Stimulated activated CD4-positive, alpha-beta T cell treated with anti-CD3 and anti-CD28 coated beads, Interleukin-12 subunit alpha, Interleukin-12 subunit beta, amount 100 ng/mL, for 48 hours (primary cell): Measurements from ENCODE around the gene TIMM17A.
A peak's percentile ranks its signal among the peaks of the same experiment; 100 is the strongest.
"Not testable (repeated sequence)": the region's sequence is repeated elsewhere in the genome, so short reads cannot be mapped to it uniquely, and the experiment has no call there.

Source experiments
- DNase-seq, 3 donors: peaks; one replicate each; pipeline ENCODE4 v3.0.0-alpha.2; 2020; ENCODE audit warnings: low read depth in 2 of 3, low spot score in 1 of 3

The TIMM17A gene

GRCh38 chr1:201939574-201939973 lies 15.7 kb upstream of the TIMM17A start:
- no peak for DNase-seq

- DNase-seq, result not testable (repeated sequence)
Observed at GRCh38 chr1:201940316-201940715, 15.0 kb upstream of the TIMM17A start.

- no peak for DNase-seq
Observed at GRCh38 chr1:201941420-201942128, 13.7 kb upstream of the TIMM17A start.

GRCh38 chr1:201942129-201942495 lies 13.2 kb upstream of the TIMM17A start:
- DNase-seq, result no peak

- DNase-seq, result no peak
Observed at GRCh38 chr1:201944002-201944401, 11.3 kb upstream of the TIMM17A start.

- DNase-seq, result no peak
Observed at GRCh38 chr1:201944639-201945038, 10.7 kb upstream of the TIMM17A start.

- DNase-seq, result no peak
Observed at GRCh38 chr1:201945157-201945556, 10.1 kb upstream of the TIMM17A start.

GRCh38 chr1:201945863-201946223 lies 9.5 kb upstream of the TIMM17A start:
- DNase-seq, result no peak

GRCh38 chr1:201946224-201946908 lies 8.9 kb upstream of the TIMM17A start, which contains the start of gene LMOD1:
Gene LMOD1 (minus strand): TSS chr1:201946548. CDS start chr1:201946340, 208 bp downstream.
- DNase-seq, result no peak

- DNase-seq, result no peak
Observed at GRCh38 chr1:201947697-201948008, 7.7 kb upstream of the TIMM17A start.

- no peak for DNase-seq
Observed at GRCh38 chr1:201949491-201949890, 5.8 kb upstream of the TIMM17A start.

GRCh38 chr1:201954263-201955008 lies 867 bp upstream of the TIMM17A start:
- peak in 2 of 3 donors; percentile 7 to 10 for DNase-seq

GRCh38 chr1:201955729-201956143 lies 433 bp downstream of the TIMM17A start:
- DNase-seq, result no peak

- no peak for DNase-seq
Observed at GRCh38 chr1:201958348-201958747, 3.0 kb downstream of the TIMM17A start.

- not testable (repeated sequence) for DNase-seq
Observed at GRCh38 chr1:201962382-201962781, 7.1 kb downstream of the TIMM17A start.

- no peak for DNase-seq
Observed at GRCh38 chr1:201964261-201964660, 9.0 kb downstream of the TIMM17A start.

- no peak for DNase-seq
Observed at GRCh38 chr1:201966171-201966570, 10.9 kb downstream of the TIMM17A start.

- DNase-seq, result no peak
Observed at GRCh38 chr1:201968202-201968925, 13.1 kb downstream of the TIMM17A start.

GRCh38 chr1:201970334-201971159 lies 15.2 kb downstream of the TIMM17A start:
- no peak for DNase-seq

GRCh38 chr1:201982082-201982622 lies 26.8 kb downstream of the TIMM17A start:
- DNase-seq, result peak; percentile 31 to 67 (median 61)
